ENCODE results near the gene CCDC182.

The CCDC182 gene

GRCh38 chr17:57762452-57763395 lies 17.6 kb upstream of the CCDC182 start:
- TF ChIP-seq CTCF (IDR thresholded peaks at IDR 0.05; ENCODE audit: control extremely low read depth, extremely low read depth, low read depth, missing control alignments) = no peak
- ChIA-PET POLR2A (no interaction called here), CTCF (interaction anchor here (2.0 to 2.2 kb wide), 2 partner anchors 15 to 20 kb away, joined by 6 to 12 read pairs; no protein-coding TSS in a partner anchor)
- no peak for DNase-seq (ENCODE audit: extremely low spot score)

- ChIA-PET POLR2A (no interaction called here), CTCF (interaction anchor here (1.4 to 2.2 kb wide), 3 partner anchors 14 to 632 kb away, joined by 3 to 12 read pairs (median 6); no protein-coding TSS in a partner anchor)
- TF ChIP-seq CTCF (IDR thresholded peaks at IDR 0.05; ENCODE audit: control extremely low read depth, extremely low read depth, low read depth, missing control alignments) = no peak
- DNase-seq (ENCODE audit: extremely low spot score) = no peak
Observed at GRCh38 chr17:57761887-57762286, 16.8 kb upstream of the CCDC182 start.

- no peak for TF ChIP-seq CTCF (IDR thresholded peaks at IDR 0.05; ENCODE audit: control extremely low read depth, extremely low read depth, low read depth, missing control alignments)
- POLR2A ChIA-PET = no interaction called here
- DNase-seq (ENCODE audit: extremely low spot score) = no peak
- CTCF ChIA-PET = interaction anchor here (2.4 kb wide), 1 partner anchor 13 kb away, joined by 7 read pairs; no protein-coding TSS in a partner anchor
Observed at GRCh38 chr17:57760046-57760445, 14.9 kb upstream of the CCDC182 start.

- no peak for DNase-seq (ENCODE audit: extremely low spot score)
- no peak for TF ChIP-seq CTCF (IDR thresholded peaks at IDR 0.05; ENCODE audit: control extremely low read depth, extremely low read depth, low read depth, missing control alignments)
- ChIA-PET POLR2A (no interaction called here), CTCF (interaction anchor here (1.1 to 2.4 kb wide), 4 partner anchors 9 to 161 kb away, joined by 3 to 8 read pairs (median 6); no protein-coding TSS in a partner anchor)
Observed at GRCh38 chr17:57758654-57759053, 13.6 kb upstream of the CCDC182 start.

- CTCF ChIA-PET = interaction anchor here (1.8 to 2.4 kb wide), 3 partner anchors 8 to 25 kb away, joined by 6 to 8 read pairs (median 7); no protein-coding TSS in a partner anchor
- POLR2A ChIA-PET = no interaction called here
- DNase-seq (ENCODE audit: extremely low spot score) = no peak
- TF ChIP-seq CTCF (IDR thresholded peaks at IDR 0.05; ENCODE audit: control extremely low read depth, extremely low read depth, low read depth, missing control alignments) = no peak
Observed at GRCh38 chr17:57757735-57758134, 12.6 kb upstream of the CCDC182 start.

GRCh38 chr17:57756951-57757350 lies 11.9 kb upstream of the CCDC182 start:
- no peak for TF ChIP-seq CTCF (IDR thresholded peaks at IDR 0.05; ENCODE audit: control extremely low read depth, extremely low read depth, low read depth, missing control alignments)
- no peak for DNase-seq (ENCODE audit: extremely low spot score)
- ChIA-PET CTCF (interaction anchor here (2.1 kb wide), 1 partner anchor 26 kb away, joined by 8 read pairs; no protein-coding TSS in a partner anchor), POLR2A (no interaction called here)

Measured in GM10248 (cell line).